ENCODE data around the gene EHD4. TPM values are rescaled to one million over a fixed set of nuclear protein-coding genes. Genes with fewer than 3 reads are reported as not detected.

EHD4 gene
- total RNA-seq, 3 donors from 2014 or later, result 26.4 to 39.0 (median 35.0) TPM

GRCh38 chr15:41999290-42000285, 27.2 kb upstream of the EHD4 start:
- Histone ChIP-seq H3K4me3 (no peak overlapping the region), H3K4me1 (ENCODE audit: low read depth) (no peaks in the 10 kb centered on the region), H3K36me3 (ENCODE audit: low read depth) (no peaks in the 10 kb centered on the region), H3K9me3 (no peaks in the 10 kb centered on the region)
- intact Hi-C loops (cut with DNase I, micrococcal nuclease), result no loop called here
- no peak for TF ChIP-seq CTCF (IDR thresholded peaks at IDR 0.05)
- ATAC-seq (no peak), DNase-seq (peak in 1 of 3 donors; percentile 38)

DNA sequence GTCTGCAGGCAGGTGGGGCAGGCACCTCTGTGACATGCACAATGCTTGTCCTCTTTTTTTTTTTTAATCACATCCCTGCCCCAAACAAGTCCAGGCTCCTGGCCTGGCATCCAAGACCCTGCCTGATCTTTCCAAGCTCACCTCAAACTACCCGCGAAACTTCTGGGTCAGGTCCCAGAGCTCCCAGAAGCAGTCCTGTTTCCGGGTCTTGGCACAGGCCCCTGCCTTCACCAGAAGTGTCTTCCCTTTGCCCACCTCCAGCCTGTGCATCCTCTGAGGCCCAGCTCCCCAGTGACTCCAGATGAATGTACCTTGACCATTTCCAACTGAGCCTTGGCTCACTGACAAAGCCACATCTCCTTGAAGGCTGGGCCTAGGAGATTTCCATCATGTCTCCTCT, 25.5 kb upstream of the EHD4 start:
- intact Hi-C loops (cut with DNase I, micrococcal nuclease), result no loop called here
- TF ChIP-seq CTCF (IDR thresholded peaks at IDR 0.05), result no peak
- ATAC-seq (no peak), DNase-seq (peak in 1 of 3 donors; percentile 22)
- no peak overlapping the region for H3K4me3 ChIP-seq
- H3K9me3 ChIP-seq, result no peaks in the 10 kb centered on the region
- no peaks in the 10 kb centered on the region for H3K4me1 ChIP-seq (ENCODE audit: low read depth)
- H3K36me3 ChIP-seq (ENCODE audit: low read depth), result no peaks in the 10 kb centered on the region

GRCh38 chr15:41996921-41997592, 24.7 kb upstream of the EHD4 start:
- H3K4me3 ChIP-seq, result no peak overlapping the region
- peak in 1 of 3 donors; percentile 39 for DNase-seq
- H3K36me3 ChIP-seq (ENCODE audit: low read depth), result no peaks in the 10 kb centered on the region
- H3K4me1 ChIP-seq (ENCODE audit: low read depth), result no peaks in the 10 kb centered on the region
- no peaks in the 10 kb centered on the region for H3K9me3 ChIP-seq
- no peak for TF ChIP-seq CTCF (IDR thresholded peaks at IDR 0.05)
- no peak for ATAC-seq
- intact Hi-C loops (cut with DNase I, micrococcal nuclease), result no loop called here

GRCh38 chr15:41996376-41996775, 24.0 kb upstream of the EHD4 start:
- TF ChIP-seq CTCF (IDR thresholded peaks at IDR 0.05), result no peak
- DNase-seq, result peak in 1 of 3 donors; percentile 27
- no peak for ATAC-seq
- no peak overlapping the region for H3K4me3 ChIP-seq
- H3K36me3 ChIP-seq (ENCODE audit: low read depth), result no peaks in the 10 kb centered on the region
- intact Hi-C loops (cut with DNase I, micrococcal nuclease), result no loop called here
- no peaks in the 10 kb centered on the region for H3K9me3 ChIP-seq
- H3K4me1 ChIP-seq (ENCODE audit: low read depth), result no peaks in the 10 kb centered on the region

- H3K36me3 ChIP-seq (ENCODE audit: low read depth), result no peaks in the 10 kb centered on the region
- TF ChIP-seq CTCF (IDR thresholded peaks at IDR 0.05), result no peak
- ATAC-seq, result no peak
- DNase-seq, result no peak
- H3K4me3 ChIP-seq, result no peak overlapping the region
- no peaks in the 10 kb centered on the region for H3K9me3 ChIP-seq
- intact Hi-C loops (cut with DNase I, micrococcal nuclease), result no loop called here
- no peaks in the 10 kb centered on the region for H3K4me1 ChIP-seq (ENCODE audit: low read depth)
Observed at GRCh38 chr15:41995476-41995855, 23.1 kb upstream of the EHD4 start.
